Uterus (tissue), 4 donors: ENCODE measurements around the gene GBE1. TPM values are rescaled to one million over a fixed set of nuclear protein-coding genes. Genes with fewer than 3 reads are reported as not detected.
"Not testable (repeated sequence)": the region's sequence is repeated elsewhere in the genome, so short reads cannot be mapped to it uniquely, and the experiment has no call there.

Experiments
- DNase-seq, 2 donors: peaks; one replicate each; pipeline ENCODE4 v3.0.0-alpha.2; 2019 to 2020
- H3K27ac ChIP-seq, 2 donors: fragments of 200-600 bp; sonication (generic); 1 replicate in 1 of 2; 2 replicates in 1 of 2; pipeline ENCODE4 v1.5.1; 2016 to 2018
- H3K27me3 ChIP-seq, 2 donors: fragments of 200-600 bp; sonication (generic); one replicate each; pipeline ENCODE4 v1.5.1; 2018 to 2019; ENCODE audit warnings: control low read depth in 1 of 2
- H3K36me3 ChIP-seq, 2 donors: fragments of 200-600 bp; sonication (generic); one replicate each; pipeline ENCODE4 v1.5.1; 2019; ENCODE audit warnings: control low read depth in 1 of 2
- H3K4me1 ChIP-seq, 2 donors: fragments of 200-600 bp; sonication (generic); one replicate each; pipeline ENCODE4 v1.5.1; 2018 to 2019; ENCODE audit warnings: control low read depth in 1 of 2
- H3K4me3 ChIP-seq, 2 donors: fragments of 200-600 bp; sonication (generic); 1 replicate in 1 of 2; 2 replicates in 1 of 2; pipeline ENCODE4 v1.5.1; 2018 to 2019; ENCODE audit warnings: mild to moderate bottlenecking in 1 of 2
- H3K9me3 ChIP-seq, 2 donors: fragments of 200-600 bp; sonication (generic); one replicate each; pipeline ENCODE4 v1.5.1; 2019; ENCODE audit warnings: control low read depth in 1 of 2
- POLR2A ChIP-seq, 2 donors: fragments of 450-650 bp; IDR thresholded peaks; one replicate each; pipeline ENCODE4 v1.6.1; 2016; ENCODE audit warnings: antibody characterized with exemption in 2 of 2, mild to moderate bottlenecking in 1 of 2, moderate library complexity in 1 of 2
- intact Hi-C: fragments of 100-400 bp; cut with DNase I; formaldehyde crosslinking; loops from one replicate; pipeline ENCODE4 v1.15.1; 2023; ENCODE audit warnings: low total_unique reads
- total RNA-seq, 4 donors: library from RNA; depleted of rRNA in 3 of 4; stranded (reverse); fragments of >200 nt in 3 of 4; gene quantifications; one replicate each; pipeline versions ENCODE4 v1.1.0 to v1.2.4, GENCODE V29; 2014 to 2023
- TF ChIP-seq, protein P1 (sequence below), 4 experiments: fragments of 200-600 bp in 2 of 4; fragments of 450-650 bp in 2 of 4; sonication (generic) in 2 of 4; IDR thresholded peaks; one replicate each; pipeline ENCODE4 v1.5.1; 2016 to 2019; ENCODE audit warnings: antibody characterized with exemption in 4 of 4, mild to moderate bottlenecking in 2 of 4, moderate library complexity in 1 of 4
- donor health status: DM: yes; HTN: yes; CAD: no.

The GBE1 gene
- total RNA-seq, 4 donors from 2014 or later, result 9.2 to 33.8 (median 24.9) TPM

DNA sequence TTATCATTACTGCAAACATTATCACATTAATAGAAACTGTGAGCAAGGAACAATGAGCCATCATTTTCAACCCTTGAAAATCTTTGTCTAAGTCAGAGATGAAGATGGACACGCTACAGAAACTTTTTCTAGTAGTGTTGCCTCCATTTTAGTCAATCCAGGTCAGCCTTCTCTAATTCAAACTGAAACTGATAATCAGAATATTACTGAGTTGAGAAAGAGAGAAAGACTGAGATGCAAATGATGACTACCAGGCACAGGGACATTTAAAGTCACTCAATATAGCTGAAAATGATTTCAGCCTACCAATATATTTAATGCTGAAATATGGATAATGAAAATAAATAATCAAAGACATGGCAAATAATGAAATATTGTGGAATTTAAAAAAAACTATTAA, 261.4 kb downstream of the GBE1 start:
- H3K4me3 ChIP-seq, result no peak overlapping the region
- DNase-seq, result no peak
- H3K9me3 ChIP-seq, result no peaks in the 10 kb centered on the region
- no peaks in the 10 kb centered on the region for H3K4me1 ChIP-seq
- H3K27me3 ChIP-seq, result no peaks in the 10 kb centered on the region
- intact Hi-C loops, result no loop called here
- no peak overlapping the region for H3K27ac ChIP-seq
- no peaks in the 10 kb centered on the region for H3K36me3 ChIP-seq
- no peak for TF ChIP-seq POLR2A (IDR thresholded peaks at IDR 0.05)
- TF ChIP-seq, protein P1, sequence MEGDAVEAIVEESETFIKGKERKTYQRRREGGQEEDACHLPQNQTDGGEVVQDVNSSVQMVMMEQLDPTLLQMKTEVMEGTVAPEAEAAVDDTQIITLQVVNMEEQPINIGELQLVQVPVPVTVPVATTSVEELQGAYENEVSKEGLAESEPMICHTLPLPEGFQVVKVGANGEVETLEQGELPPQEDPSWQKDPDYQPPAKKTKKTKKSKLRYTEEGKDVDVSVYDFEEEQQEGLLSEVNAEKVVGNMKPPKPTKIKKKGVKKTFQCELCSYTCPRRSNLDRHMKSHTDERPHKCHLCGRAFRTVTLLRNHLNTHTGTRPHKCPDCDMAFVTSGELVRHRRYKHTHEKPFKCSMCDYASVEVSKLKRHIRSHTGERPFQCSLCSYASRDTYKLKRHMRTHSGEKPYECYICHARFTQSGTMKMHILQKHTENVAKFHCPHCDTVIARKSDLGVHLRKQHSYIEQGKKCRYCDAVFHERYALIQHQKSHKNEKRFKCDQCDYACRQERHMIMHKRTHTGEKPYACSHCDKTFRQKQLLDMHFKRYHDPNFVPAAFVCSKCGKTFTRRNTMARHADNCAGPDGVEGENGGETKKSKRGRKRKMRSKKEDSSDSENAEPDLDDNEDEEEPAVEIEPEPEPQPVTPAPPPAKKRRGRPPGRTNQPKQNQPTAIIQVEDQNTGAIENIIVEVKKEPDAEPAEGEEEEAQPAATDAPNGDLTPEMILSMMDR (IDR thresholded peaks at IDR 0.05), result no peak

DNA sequence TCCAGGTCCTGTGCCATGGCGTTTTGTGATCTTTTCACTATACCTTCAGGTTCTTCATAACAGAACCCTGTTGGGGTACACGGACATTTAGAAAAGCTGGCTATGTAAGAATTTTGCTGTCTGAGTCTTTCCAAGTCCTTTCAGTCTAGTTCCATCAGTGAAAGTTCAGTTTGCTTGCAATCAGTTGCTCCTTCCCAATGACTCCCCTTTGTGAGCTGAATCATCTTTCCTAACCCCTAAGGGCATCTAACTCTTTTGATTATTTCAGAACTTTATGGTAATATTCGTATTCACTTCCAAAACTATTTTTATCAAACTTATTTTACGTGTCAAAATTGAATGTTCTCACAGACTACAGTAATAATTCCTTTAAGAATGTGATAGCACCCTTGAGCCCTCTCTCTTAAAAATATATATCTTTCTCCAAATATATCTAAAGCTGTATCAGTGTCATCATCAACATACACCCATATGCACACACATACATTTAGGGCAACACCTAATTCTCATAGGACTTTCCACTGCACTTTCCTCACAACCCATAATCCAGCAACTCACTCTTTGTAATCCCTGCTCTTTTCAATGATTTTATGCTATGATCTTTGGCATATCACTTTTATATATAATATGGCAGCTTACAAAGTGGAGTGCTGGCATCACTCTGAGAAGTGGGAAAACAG, 263.7 kb downstream of the GBE1 start:
- Histone ChIP-seq H3K27me3 (no peaks in the 10 kb centered on the region), H3K9me3 (no peaks in the 10 kb centered on the region), H3K4me3 (no peak overlapping the region), H3K4me1 (no peaks in the 10 kb centered on the region), H3K36me3 (no peaks in the 10 kb centered on the region), H3K27ac (no peak overlapping the region)
- intact Hi-C loops, result no loop called here
- no peak for DNase-seq
- TF ChIP-seq, protein P1 (IDR thresholded peaks at IDR 0.05), result no peak
- no peak for TF ChIP-seq POLR2A (IDR thresholded peaks at IDR 0.05)

- Histone ChIP-seq H3K36me3 (no peaks in the 10 kb centered on the region), H3K9me3 (no peaks in the 10 kb centered on the region), H3K4me3 (no peak overlapping the region), H3K4me1 (no peaks in the 10 kb centered on the region), H3K27ac (no peak overlapping the region), H3K27me3 (no peaks in the 10 kb centered on the region)
- TF ChIP-seq, protein P1 (IDR thresholded peaks at IDR 0.05), result no peak
- TF ChIP-seq POLR2A (IDR thresholded peaks at IDR 0.05), result no peak
- no peak for DNase-seq
- intact Hi-C loops, result no loop called here
These were observed 264.9 kb downstream of the GBE1 start for GRCh38 chr3:81496407-81497104.

- H3K4me3 ChIP-seq, H3K36me3 ChIP-seq, DNase-seq, H3K27me3 ChIP-seq, H3K9me3 ChIP-seq, H3K4me1 ChIP-seq, H3K27ac ChIP-seq, intact Hi-C loops: not testable (repeated sequence)
These were observed 269.0 kb downstream of the GBE1 start for GRCh38 chr3:81492471-81492870.

- Histone ChIP-seq H3K27me3 (no peaks in the 10 kb centered on the region), H3K4me1 (no peaks in the 10 kb centered on the region), H3K27ac (no peak overlapping the region), H3K9me3 (no peaks in the 10 kb centered on the region), H3K4me3 (no peak overlapping the region), H3K36me3 (no peaks in the 10 kb centered on the region)
- intact Hi-C loops, result no loop called here
- TF ChIP-seq, protein P1 (IDR thresholded peaks at IDR 0.05), result no peak
- TF ChIP-seq POLR2A (IDR thresholded peaks at IDR 0.05), result no peak
- DNase-seq, result no peak
These were observed 269.4 kb downstream of the GBE1 start for GRCh38 chr3:81492040-81492439.
